Urinary bladder (tissue), 4 donors: ENCODE data around the gene AP3D1. TPM values are rescaled to one million over a fixed set of nuclear protein-coding genes. Genes with fewer than 3 reads are reported as not detected.

Source experiments
- DNase-seq: peaks from one replicate; pipeline ENCODE4 v3.0.0-alpha.2; 2015; ENCODE audit errors: extremely low spot score
- H3K27ac ChIP-seq: one replicate; pipeline ENCODE4 v1.5.1; 2013; ENCODE audit warnings: low read depth, mild to moderate bottlenecking, moderate library complexity
- H3K36me3 ChIP-seq: one replicate; pipeline ENCODE4 v1.6.1; 2013; ENCODE audit warnings: mild to moderate bottlenecking, moderate library complexity; ENCODE audit not compliant: insufficient read depth
- H3K4me1 ChIP-seq: one replicate; pipeline ENCODE4 v1.6.1; 2013; ENCODE audit warnings: mild to moderate bottlenecking, moderate library complexity; ENCODE audit not compliant: insufficient read depth
- H3K4me3 ChIP-seq: one replicate; pipeline ENCODE4 v1.5.1; 2013; ENCODE audit warnings: low read depth, low read length
- WGBS: extraction: QIAGEN DNeasy Blood & Tissue Kit; methylation state at CpG from one replicate; pipeline ENCODE4 v1.1.7; 2013; 5-methylcytosine and 5-hydroxymethylcytosine counted together
- polyA plus RNA-seq: library from polyadenylated mRNA; stranded (reverse); fragments of 200-250 nt; gene quantifications from one replicate; pipeline ENCODE4 v1.2.3, GENCODE V29; 2013
- total RNA-seq: library from RNA; depleted of rRNA; stranded (reverse); fragments of >200 nt; gene quantifications from one replicate; pipeline ENCODE4 v1.2.3, GENCODE V29; 2014
- donor health status: healthy with polysubstance abuse.
- donor health status: healthy.

Gene AP3D1
- total and polyA plus RNA-seq, 2 donors: 48.9 to 87.8 TPM

DNA sequence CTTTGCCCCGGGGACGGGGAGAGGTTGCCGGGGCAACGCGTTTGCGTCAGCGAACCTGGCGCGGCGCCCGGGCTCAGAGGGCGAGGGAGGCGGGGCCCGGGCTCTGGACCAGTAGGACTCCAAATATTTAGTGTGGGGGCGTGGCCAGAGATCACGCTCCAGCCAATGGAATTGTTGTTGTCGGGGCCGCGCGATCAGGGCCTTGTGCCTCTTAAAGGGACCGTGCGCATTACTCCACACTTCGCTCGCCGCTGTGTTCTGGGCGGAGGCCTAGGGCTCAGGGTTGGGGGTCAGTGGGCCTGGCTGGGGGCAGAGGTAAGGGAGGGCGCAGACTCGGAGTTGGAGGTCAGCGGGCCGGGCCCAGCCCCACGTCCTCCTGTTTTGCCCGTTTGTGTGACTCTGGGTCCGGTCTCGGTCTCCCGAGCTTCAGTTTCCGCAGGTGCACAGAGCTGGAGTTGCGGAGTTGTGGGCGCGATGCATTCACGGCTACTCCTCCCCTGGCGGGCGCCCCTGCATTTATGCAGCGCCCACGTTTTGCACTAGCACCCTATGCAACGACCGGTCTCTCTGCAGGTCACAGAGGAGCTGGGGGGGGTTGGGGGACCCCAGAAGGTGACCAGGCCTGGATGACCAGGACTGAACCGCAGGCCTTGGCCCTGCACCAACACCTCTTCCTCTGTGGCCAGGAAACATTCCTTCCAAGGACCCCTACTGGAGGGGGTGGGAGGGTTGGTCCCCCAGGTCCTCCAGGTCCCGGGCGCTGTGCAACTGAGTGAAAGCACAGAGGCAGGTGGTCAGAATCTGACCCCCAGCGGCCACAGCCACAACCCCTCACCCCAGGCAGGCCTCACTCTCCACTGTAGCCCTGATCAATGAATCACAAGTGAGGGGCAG, 89.6 kb downstream of the AP3D1 start:
- Histone ChIP-seq H3K4me1 (peaks cover 6% of the 10 kb centered on the region), H3K27ac (peak overlapping the region; percentile 99), H3K36me3 (no peaks in the 10 kb centered on the region), H3K4me3 (peak overlapping the region; percentile 46)
- WGBS: 2% methylated on average over 50 of the region's 50 CpGs
- peak; percentile 96 for DNase-seq

DNA sequence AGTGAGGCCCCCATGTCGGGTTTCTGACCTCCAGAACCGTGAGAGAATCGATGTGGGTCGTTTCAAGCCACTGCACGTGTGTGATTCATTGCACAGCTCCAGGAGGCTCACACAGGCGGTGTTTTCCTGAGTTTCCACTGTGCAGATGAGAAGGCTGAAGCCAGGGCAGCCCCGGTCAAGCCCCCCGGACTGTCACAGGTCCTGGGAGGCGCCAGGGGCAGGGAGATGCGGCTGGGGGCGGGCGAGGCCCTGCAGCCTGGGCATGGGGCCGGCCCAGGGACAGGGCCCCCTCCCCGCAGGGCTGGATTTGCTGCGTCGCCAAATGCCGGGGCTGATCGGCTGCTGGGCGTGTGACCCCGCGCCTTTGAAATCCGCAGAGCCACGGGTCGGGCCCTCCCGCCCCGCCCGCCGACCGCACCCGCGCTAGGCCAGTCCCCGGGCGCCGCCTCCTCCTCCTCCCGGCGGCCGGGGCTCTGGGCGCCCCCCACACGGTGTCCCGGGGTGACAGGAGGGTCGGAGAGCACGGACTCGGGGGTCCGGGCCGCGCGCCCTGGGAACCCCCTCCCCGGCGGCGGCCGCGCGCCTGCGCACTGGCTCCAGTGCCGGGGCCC, 90.4 kb downstream of the AP3D1 start:
- H3K4me1 ChIP-seq: peaks cover 6% of the 10 kb centered on the region

DNA sequence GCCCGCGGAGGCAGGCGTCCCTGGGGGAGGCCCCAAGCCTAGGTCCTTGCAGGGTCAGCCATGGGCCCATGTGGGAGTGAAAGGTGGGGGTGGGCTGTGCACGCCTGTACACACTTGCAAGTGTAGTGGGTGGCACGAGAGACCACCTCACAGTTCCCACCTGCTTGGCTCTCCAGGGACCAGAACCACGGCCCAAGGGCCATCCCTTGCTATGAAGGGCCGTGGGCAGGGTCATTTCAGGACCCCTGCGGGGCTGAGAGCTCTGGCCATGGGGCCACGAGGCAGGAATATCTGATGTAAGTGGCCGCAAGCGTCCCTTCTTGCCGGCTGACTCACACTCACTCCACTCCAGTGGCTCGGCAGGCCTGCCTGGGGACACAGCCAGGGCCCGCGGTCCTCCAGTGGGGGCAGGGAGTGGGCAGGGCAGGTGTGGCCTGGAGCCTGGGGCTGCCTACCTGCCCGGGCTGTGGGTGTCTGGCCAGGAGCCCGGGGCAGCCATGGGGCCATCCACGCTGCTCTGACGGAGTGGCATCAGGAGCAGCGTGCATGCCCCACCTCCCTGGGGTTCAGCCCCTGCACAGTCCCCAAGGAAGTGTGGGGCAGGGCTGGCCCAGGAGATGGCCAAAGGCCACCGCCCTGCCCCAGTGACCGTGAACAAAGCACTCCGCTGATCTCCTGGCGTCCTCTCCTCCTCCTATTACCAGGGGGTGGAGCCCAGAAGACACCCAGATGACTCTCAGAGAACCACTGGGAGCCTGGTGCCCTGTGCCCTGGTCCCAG, 91.8 kb downstream of the AP3D1 start:
- 41% methylated on average over 24 of the region's 24 CpGs for WGBS
- peaks cover 6% of the 10 kb centered on the region for H3K4me1 ChIP-seq

More for the DNA sequence above, 90.4 kb downstream of the AP3D1 start:
- Histone ChIP-seq H3K27ac (peak overlapping the region; percentile 99), H3K36me3 (no peaks in the 10 kb centered on the region), H3K4me3 (peak overlapping the region; percentile 54)
- WGBS: under 1% methylated on average over 55 of the region's 55 CpGs
- no peak for DNase-seq

DNA sequence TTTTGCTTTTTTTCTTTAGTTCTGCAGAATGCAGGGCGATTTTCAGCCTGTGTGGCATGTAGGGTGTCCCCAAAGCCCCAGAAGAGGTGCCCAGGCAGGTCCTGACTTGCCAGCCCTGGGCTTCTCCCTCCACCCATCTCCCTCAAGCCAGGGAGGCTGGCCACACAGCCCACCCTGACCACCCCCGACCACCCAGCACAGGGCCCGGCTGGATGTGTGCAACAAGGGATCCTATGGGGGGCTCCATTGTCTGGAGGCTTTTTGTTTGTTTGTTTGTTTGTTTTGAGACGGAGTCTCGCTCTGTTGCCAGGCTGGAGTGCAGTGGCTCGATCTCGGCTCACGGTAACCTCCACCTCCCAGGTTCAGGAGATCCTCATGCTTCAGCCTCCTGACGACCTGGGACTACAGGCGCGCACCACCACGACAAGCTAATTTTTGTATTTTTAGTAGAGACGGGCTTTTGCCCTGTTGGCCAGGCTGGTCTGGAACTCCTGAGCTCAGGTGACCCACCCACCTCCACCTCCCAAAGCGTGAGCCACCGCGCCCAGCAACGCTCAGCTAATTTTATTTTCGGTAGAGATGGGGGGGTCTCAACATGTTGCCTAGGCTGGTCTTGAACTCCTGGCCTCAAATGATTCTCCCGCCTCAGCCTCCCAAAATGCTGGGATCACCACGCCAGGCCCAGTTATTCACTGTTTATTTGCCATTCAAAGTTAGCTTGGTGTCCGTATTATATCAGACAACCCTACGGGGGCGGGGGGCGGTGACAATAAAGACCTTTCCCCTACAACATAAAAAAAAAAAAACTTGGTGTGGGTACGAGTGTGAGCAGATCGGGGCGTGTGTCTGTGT, 92.6 kb downstream of the AP3D1 start:
- H3K36me3 ChIP-seq: no peaks in the 10 kb centered on the region
- DNase-seq: no peak
- 87% methylated on average over 27 of the region's 27 CpGs for WGBS
- peak overlapping the region; percentile 99 for H3K27ac ChIP-seq
- H3K4me3 ChIP-seq: no peak overlapping the region
- peaks cover 6% of the 10 kb centered on the region for H3K4me1 ChIP-seq

More for the DNA sequence above, 91.8 kb downstream of the AP3D1 start:
- Histone ChIP-seq H3K36me3 (no peaks in the 10 kb centered on the region), H3K27ac (peak overlapping the region; percentile 99), H3K4me3 (no peak overlapping the region)
- no peak for DNase-seq

DNA sequence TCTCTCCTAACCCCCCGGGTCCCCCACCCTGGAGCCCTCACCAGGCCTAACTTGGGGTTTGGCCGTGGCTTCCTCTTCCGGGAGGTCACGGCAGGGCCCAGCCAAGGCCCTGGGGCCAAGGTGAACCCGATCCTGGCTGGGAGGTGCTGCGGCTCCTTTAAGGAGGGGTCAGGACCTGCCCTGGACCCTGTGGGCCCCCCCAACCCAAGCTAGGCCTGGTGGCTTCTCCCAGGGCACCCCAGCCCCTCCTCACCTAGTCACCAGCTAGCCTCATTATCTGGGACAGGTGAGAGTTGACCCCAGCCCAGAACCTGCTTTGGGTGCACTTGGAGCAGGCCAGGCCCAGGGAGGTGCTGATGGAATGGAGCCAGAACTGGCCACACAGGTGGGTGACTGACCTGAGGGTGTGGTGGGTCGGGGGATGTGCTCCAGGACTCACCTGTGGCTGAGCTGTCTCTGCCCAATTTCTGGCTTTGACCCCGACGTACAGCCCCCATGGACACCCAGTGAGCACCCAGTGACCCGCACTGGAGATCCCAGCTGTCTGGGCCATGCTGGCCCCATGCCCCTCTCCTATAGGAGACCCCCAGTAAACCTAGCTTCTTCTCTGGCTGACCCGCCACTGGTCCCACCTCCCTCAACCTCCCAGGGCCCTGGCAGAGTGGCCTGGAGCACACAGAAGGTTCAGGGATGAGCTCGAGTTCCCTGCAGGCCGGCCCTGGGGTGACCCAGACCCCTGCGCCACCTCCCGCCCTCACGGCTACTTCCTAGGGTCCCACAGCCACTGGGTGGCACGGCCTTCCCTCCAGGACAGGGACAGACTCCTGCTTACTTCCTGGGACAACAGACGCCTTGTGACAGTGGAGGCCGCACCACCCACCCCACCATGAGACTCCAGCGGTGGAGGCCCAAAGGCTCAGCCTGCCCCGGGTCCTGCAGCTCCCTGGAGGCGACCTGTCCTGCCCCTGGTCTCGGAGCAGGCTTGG, 93.6 kb downstream of the AP3D1 start:
- DNase-seq: no peak
- H3K36me3 ChIP-seq: no peaks in the 10 kb centered on the region
- H3K4me3 ChIP-seq: no peak overlapping the region
- H3K4me1 ChIP-seq: peaks cover 6% of the 10 kb centered on the region
- H3K27ac ChIP-seq: peak overlapping the region; percentile 68
- 78% methylated on average over 23 of the region's 23 CpGs for WGBS

DNA sequence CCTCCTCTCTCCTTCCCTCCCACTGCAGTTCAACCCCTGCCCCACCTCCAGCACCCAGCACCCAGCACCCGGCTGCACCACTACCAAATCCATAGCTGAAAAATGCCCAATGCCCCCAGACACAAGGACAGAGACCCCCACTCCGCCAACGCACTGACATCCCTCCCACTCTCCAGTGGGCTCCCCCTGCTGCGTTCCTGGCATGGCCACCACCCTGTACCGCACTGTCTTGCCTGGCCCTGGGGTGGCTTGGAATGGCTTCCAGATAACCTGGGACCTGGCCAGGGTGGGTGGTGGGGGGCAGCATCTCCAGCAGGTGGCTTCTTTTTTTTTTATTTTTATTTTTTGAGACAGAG, 94.6 kb downstream of the AP3D1 start:
- WGBS: 42% methylated on average over 5 of the region's 5 CpGs
- no peak for DNase-seq
- no peak overlapping the region for H3K4me3 ChIP-seq
- no peaks in the 10 kb centered on the region for H3K36me3 ChIP-seq
- H3K27ac ChIP-seq: peak overlapping the region; percentile 86
- peaks cover 6% of the 10 kb centered on the region for H3K4me1 ChIP-seq

DNA sequence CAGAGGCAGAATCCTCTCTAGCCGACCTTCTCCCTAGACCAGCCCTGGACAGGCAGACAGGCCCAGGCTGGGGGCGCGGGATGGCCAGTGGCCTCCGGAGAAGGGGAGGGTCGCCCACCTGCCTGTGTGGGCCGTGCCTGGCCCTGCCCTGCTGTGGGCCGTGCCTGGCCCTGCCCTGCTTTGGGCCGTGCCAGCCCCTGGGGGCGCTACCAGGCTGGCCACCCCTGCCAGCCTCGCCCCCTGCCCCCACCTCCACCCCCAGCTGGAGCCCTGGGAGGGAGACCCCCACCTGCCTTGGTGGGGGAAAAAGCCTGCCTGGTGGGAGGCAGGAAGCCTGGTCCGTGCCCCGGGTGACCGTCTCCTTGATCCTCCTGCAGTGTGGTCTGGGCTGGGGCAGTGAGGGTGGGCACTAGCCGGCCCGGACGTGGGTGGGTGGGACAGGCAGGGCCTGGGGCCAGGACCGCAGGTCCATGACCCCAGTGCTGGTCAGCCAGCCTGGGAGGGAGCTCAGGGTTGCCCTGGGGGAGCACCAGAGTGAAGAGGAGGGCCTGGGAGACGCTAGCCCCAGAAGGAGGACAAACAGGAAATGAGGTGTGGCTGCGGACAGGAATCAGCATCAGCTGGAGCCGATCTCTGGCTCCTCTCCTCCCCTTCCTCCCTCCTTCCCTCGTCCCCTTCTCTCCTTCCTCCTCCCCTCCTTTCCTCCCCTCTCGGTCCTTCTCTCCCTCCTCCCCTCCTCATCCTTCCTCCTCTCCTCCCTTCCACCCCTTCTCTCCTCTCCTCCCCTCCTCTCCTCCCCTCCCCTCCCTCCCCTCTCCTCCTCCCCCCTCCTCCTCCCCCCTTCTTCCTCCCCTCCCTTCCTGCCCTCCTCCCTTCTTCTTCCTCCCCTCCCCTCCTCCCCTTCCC, 95.2 kb downstream of the AP3D1 start:
- Histone ChIP-seq H3K4me1 (peaks cover 6% of the 10 kb centered on the region), H3K4me3 (peak overlapping the region; percentile 38), H3K27ac (peak overlapping the region; percentile 97), H3K36me3 (no peaks in the 10 kb centered on the region)
- WGBS: 23% methylated on average over 22 of the region's 22 CpGs
- DNase-seq: peak; percentile 65

DNA sequence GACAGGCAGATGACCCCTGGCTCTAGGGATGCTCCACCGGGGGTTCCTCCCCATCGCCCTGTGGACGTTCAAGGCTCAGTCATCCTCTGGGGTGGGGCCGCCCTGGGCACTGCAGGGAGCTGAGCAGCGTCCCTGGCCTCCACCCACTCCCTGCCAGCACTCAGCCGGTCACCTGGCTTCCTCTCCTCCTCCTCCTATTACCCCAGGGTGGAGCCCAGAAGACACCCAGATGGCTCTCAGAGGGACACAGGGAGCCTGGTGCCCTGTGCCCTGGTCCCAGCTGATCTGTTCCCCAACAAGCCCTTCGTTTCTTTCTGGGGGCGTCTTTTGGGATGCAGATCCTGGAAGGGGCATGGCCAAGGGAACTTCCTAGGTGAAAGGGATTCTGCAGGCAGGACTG, 96.6 kb downstream of the AP3D1 start:
- Histone ChIP-seq H3K27ac (peak overlapping the region; percentile 74), H3K4me1 (peaks cover 6% of the 10 kb centered on the region), H3K36me3 (no peaks in the 10 kb centered on the region), H3K4me3 (no peak overlapping the region)
- DNase-seq: no peak
- WGBS: 70% methylated on average over 8 of the region's 8 CpGs

DNA sequence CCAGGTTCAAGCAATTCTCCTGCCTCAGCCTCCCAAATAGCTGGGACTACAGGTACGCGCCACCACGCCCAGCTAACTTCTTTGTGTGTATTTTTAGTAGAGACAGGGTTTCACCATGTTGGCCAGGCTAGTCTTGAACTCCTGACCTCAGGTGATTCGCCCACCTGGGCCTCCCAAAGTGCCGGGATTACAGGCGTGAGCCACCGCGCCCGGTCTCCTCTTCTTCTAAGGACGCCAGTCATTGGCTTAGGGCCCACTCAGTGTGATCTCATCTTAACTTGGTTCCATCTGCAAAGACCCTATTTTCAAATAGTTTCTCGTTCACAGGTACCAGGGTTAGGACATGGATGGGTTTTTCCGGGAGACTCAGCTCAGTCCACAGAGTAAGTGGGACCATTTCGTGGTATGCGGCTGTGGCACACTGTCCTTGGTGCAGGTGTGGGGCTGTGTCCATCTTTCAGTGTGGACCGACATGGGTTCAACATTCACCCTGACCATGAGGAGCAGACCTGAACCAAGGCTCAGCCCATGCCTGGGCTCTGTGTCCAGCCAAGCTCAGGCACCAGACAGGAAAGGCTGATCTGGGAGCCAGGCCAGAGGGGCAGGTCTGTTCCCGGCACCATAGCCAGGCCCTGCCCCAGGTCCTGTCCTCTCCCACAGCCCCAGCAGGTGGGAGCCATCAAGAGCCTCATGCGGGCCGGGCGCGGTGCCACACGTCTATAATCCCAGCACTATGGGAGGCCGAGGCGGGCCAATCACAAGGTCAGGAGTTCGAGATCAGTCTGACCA, 97.6 kb downstream of the AP3D1 start:
- Histone ChIP-seq H3K36me3 (no peaks in the 10 kb centered on the region), H3K4me1 (peaks cover 4% of the 10 kb centered on the region), H3K4me3 (no peak overlapping the region), H3K27ac (peak overlapping the region; percentile 15)
- WGBS: 63% methylated on average over 24 of the region's 24 CpGs
- DNase-seq: no peak

DNA sequence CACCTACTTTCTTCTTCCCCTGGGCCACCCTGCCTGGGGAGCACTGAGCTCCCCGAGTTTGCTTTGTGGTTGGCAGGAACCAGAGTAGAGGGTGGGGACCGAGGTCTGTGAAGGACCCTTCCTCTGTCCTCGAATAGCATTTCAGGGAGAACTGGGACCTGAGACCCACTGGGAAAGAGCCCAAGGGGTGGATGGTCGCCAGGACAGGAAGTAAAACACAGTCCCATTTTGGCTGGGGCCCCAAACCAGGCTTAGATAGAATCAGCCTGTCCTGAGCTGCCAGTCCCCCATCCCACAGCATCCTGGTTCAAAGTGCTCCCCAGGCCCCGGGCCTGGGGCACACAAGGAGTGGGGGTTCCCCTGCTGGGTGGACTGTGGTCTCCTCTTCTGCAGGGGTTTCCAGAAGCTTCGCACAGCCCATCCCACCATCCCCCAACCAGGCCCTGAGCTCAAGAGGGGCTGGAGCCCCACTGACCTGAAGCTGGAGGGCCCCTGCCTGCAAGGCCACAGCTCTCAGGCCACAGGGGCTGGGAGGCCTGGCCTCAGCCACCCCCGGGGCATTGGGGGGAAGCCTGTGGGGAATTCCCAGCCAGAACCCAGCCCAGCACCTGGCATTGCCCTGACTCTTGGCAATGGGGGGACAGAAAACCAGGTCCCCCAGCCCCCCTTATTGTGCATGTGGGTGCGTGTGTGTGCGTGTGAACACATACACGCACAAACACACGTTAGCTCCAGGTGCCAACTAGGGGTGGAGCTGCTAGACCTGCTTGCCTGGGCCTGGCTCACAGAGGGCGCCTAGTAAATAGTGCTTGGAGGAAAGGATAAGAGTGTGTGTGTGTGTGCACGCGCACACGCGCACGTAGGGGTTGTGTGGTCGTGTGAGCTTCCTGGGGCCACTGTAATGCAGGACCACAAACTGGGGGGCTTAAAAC, 99.3 kb downstream of the AP3D1 start:
- no peak overlapping the region for H3K4me3 ChIP-seq
- 50% methylated on average over 18 of the region's 18 CpGs for WGBS
- H3K27ac ChIP-seq: peak overlapping the region; percentile 88
- no peaks in the 10 kb centered on the region for H3K36me3 ChIP-seq
- peaks cover 2% of the 10 kb centered on the region for H3K4me1 ChIP-seq
- DNase-seq: no peak
